HG02981 (cell line): ENCODE data around the gene LRP1.

Experiments
- ATAC-seq: cut with Tn5 transposase; IDR thresholded peaks from one replicate; pipeline ENCODE4 v1.9.1; 2021; ENCODE audit warnings: mild to moderate bottlenecking, moderate library complexity; ENCODE audit not compliant: unreplicated experiment

The LRP1 gene

DNA sequence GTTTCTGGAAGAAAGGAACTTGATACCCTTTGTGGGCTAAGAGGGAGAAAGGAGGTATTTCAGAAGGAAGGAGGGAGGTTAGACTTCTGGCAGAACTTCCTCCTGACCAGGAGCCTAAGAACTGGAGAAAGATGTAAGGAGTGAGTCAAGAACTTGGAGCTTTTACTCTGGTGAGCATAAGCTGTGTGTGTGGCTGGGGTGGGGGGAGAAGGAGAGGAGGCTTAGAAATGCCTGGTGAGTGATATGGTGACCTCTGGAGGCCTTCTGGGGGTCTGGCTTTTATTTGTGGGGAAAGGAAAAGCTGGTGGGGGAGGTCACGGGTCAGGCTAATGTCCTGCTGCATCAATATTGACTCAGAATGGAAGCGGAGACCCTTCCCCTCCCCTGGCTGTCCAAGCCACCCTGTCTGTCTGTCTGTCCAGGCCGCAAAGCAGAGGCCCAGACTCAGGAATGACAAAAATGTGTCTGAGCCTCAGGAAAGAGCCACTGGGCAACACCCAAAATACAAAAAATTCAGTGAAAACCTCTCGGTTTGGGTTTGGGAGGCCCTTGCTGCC lies 4.8 kb downstream of the LRP1 start:
- ATAC-seq: no peak

DNA sequence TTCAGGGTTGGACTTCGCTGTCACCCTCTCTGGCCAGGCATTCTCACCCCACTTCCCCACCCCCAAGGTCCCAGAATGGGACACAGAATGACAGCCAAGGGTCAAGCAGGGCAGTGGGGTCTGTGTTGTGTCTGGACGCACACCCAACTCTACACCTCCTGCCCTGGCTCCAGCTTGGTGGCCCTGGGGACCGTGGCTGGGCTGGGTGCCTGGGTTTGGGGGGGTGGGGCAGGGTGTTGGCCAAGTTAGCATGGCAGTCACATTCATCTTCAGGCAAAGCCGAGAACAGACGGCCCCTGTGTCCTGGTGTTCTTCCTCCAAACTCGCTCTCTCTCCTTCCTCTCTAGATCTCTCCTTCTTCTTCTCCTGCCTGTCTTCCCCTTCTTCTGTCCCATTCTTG lies 5.6 kb downstream of the LRP1 start:
- ATAC-seq: no peak

DNA sequence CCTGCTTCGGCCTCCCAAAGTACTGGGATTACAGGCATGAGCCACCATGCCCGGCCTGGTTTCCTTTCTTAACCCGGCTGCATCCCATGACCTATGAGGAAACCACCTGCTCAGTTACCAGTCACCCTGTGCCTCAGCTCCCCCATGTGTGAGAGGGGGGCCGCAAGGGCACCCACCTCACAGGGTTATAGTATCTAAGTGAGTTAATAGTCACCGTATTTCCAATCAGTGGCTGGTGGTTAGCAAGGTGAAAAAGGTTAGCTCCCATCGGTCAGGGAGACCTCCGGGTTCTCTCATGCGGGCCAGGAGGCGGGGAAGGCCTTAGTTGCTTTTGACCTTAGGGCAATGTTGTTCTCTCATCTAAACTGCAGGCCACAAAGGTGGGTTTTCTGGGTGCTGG lies 6.7 kb downstream of the LRP1 start:
- no peak for ATAC-seq

DNA sequence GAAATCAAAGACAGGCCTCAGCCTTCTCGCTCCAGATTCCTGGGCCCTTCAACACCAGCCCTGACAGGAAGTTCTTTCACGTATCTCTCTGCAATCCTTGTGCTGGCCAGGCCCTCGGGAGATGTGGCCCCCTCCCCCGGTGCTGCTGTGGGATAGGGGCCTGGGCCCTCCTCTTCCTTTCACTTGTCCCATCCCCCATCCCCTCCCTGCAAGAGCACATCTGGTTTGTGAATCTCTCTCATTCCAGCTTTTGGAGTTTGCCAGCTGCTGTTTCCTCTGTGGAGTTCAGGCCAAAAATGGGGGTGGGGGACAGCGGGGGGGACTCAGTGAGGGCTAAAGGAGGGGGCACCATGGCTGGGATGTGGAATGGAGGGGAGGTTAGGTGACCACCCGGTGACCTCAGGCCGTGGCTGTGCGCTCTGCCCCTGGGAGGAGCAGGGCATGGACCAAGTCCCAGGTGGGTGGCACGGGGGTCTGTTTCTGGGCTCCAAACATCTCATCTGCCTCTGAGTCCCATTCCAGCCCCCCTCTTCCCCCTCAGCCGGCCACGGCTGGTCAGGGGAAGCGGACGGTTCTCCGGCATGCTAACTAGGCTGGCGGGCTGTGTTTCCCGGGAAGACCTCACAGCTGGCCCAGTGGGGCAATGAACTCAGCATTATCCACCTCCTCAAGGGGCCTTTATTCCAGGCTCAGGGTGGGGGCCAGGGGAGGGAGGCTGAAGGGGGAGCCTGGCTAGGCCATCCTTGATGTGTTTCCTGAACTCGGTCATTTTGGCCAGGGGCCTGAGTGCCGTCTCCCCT lies 7.4 kb downstream of the LRP1 start:
- no peak for ATAC-seq

GRCh38 chr12:57138526-57139272 lies 10.4 kb downstream of the LRP1 start:
- no peak for ATAC-seq

GRCh38 chr12:57139796-57140649 lies 11.7 kb downstream of the LRP1 start:
- no peak for ATAC-seq

DNA sequence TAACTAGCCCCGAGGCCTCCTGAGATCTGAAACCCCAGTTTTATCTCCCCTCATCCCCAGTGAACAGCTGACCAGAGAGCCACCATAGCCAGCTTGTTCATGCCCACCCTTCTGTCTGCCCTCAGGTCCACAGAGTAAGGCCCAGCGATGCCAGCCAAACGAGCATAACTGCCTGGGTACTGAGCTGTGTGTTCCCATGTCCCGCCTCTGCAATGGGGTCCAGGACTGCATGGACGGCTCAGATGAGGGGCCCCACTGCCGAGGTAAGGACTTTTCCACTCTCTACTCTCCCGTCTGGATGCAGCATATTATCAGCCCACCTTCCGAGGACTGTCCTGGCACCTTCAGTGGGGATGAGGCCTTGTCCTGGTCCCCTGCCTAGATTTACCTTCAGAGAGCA lies 13.0 kb downstream of the LRP1 start:
- no peak for ATAC-seq

- no peak for ATAC-seq
These were observed 13.8 kb downstream of the LRP1 start for GRCh38 chr12:57142121-57142520.

DNA sequence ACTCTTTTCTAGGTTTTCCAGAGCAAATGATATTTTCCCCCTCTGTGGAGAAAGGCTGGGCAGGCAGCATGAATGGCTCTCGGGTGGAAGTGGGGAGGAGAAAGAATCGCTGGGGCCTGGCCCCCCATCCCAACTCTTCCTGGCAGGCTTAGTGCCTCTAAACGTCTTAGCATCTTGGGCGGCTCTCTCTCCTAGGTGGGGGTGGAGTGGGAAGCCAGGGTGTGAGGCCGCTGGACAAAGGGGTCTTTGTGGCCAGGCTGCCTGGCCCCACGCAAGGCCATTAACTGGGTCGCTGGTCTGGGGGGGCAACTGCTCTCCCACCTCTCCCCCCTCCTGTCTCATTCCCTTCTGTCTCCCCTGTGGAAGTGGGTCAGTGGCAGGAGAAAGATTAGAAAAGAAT lies 14.4 kb downstream of the LRP1 start:
- no peak for ATAC-seq

- no peak for ATAC-seq
These were observed 15.2 kb downstream of the LRP1 start for GRCh38 chr12:57143454-57143853.

DNA sequence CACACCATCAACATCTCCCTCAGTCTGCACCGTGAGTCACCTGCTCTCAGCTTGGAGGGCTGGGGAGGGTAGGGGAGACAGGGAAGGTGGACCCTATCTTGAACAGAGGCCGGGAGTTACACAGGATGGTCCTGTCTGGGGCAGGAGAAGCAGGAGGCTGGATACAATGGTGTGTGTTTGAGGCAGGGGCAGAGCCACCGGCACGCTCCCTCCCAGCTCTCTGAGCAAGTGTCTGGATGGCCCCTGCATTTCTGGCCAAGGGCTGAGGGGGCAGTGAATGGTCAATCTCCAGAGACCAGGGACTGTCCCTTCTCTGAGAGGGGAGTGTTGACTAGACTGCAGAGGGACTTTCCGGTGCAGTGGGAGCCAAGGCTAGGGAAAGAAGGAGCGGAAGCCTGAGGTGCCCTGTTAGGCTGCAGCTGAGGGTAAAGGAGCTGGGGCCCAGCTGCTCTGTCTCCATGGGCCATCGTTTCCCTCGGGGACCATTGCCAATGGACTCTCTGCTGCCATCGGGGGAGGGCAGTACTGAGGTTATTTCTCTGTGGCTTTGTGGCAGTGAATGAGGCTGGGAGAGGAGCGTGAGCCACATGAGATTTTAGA lies 17.3 kb downstream of the LRP1 start:
- no peak for ATAC-seq

- no peak for ATAC-seq
These were observed 17.8 kb downstream of the LRP1 start for GRCh38 chr12:57146092-57146491.

DNA sequence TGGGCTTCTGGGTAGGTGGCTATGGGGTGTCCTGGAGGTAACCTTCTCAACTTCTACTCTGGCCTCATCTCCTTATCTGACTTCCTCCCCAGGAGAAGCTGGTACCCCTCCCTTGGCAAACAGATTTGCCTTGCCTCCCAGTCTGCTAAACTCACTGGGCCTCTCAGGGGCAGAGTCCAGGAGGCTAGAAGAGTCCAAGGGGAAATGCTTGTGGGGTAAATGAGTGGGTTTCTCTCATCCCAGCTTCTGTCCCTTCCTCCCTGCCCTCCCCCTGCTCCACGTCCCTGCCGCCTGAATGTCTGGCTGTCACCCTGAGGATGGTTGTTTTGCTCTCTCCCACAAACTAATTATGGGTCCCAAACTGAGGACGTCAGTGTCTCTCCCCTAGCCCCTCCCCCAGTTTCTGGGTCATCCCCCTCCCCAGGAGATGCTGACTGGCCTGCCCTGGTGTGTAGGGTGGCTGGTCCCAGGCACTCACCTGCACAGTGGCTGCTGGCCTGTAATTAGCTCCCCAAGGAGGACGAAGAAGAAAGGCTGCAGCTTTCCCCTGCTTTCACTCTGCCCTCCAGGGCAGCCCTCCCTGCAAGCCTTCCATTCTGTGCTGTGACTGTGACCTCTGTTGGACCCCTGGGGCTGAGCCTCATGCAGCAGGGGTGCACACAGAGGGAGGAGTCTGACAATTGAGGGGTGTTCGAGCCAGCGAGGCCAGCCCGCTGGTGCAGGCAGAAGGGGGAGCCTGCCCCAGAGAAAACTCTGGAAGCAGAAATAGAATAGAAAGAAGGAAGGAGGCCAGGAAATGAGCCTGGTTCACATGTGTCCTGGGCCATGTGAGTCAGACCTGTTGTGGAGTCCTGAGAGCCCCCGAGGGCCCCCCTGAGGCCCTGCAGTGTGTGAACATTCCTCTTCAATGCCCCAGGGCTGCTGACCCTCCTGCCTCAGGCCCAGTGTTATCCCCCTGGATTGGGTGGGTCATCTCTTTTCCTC lies 19.0 kb downstream of the LRP1 start, which contains the start of gene LRP1-AS:
Gene LRP1-AS, minus strand, starts transcription at position 659 of the 984 bp plus-strand sequence.
- ATAC-seq: no peak

DNA sequence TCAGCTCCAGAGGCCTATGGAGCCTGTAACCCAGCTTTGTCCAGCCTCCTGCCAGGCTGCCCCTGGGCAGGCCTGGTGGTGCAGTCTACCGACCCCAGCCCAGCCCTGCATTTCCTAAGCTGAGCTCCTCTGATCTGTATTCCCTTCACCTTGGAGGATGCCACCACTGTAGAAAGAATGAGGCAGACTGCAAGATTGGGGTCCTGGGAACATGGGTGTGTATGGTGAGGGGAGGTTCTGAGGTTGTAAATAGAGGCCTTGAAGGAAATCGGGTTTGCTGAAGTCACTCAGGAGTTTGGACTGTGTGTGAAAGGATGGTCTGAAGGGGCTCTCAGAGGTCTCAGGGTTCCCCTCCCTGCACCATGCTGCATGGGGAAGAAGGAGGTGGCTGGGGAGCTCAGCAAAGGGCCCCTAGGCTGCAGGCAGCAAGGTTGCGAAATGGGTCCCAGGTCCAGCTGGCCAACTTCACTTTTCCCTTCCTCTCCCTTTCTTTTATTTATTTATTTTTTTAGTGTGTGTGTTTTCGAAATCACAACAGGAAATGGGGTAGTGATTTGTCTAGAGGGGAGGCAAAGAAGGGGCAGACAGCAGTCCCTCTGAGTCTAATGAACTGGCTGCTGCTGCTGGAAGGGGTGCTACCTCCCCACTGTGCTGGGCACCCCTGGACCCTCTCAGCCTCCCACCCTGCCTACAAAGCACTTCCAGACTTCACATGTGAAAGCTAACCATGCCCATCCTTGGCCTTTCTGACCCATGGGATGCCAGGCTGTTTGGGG lies 20.4 kb downstream of the LRP1 start:
- ATAC-seq: no peak

GRCh38 chr12:57149245-57149900 lies 21.1 kb downstream of the LRP1 start:
- ATAC-seq: no peak

- no peak for ATAC-seq
These were observed 22.2 kb downstream of the LRP1 start for GRCh38 chr12:57150400-57151000.

DNA sequence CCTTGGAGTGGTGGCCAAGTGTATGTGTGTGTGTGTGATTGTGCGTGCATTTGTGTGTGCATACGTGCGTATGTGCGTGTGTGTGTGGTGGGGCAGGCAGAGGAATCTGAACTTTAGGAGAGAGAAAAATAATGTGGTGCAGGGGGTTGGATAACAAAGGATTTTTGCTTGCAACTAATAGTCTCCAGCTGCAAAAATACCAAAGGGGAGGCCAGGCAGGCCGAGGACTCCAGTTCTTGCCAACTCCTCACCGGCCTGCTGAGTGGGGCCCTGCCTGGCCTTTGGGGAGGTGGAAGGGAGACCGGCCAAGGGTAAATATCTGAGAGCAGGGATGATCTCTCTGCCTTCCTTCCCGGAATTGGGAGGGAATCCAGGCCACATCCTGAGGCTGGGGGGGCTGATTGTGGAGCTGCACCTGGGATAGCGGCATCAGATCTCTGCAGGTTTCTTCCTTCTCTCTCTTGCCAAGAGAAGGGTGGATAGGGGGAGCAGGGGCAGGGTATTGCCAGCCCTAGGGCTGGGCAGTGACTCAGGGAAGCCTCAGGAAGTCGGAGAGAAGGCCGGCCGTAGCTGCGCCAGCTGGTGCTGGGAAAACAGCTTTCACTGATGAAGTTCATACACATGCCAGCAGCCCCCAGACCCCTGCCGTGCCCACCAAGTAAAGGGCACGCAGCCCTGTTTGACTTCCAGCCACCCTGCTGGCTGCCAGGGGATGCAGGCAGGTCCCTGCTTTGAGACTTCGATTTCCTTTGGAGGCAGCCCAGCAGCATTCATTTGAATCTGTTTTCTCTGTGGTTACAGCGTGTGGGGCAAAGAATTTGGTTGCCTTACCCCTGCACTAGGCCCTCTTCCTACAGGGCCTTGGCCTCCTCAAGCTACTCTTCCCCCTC lies 23.7 kb downstream of the LRP1 start:
- no peak for ATAC-seq
